ENCODE measurements around the gene FUZ. TPM values are rescaled to one million over a fixed set of nuclear protein-coding genes. Genes with fewer than 3 reads are reported as not detected.

The FUZ gene
- total RNA-seq, 1 donor: 4.6 TPM

GRCh38 chr19:49773663-49774350 lies 39.3 kb downstream of the FUZ start:
- Histone ChIP-seq H3K9me3 (ENCODE audit: low read depth, low read length) (no peaks in the 10 kb centered on the region), H3K4me3 (ENCODE audit: low read length) (no peak overlapping the region), H3K27me3 (ENCODE audit: insufficient read depth, low read length) (no peaks in the 10 kb centered on the region), H3K4me1 (ENCODE audit: insufficient read depth, low read length) (peaks cover 15% of the 10 kb centered on the region)

- Histone ChIP-seq H3K27me3 (ENCODE audit: insufficient read depth, low read length) (no peaks in the 10 kb centered on the region), H3K4me3 (ENCODE audit: low read length) (no peak overlapping the region), H3K9me3 (ENCODE audit: low read depth, low read length) (no peaks in the 10 kb centered on the region), H3K4me1 (ENCODE audit: insufficient read depth, low read length) (peaks cover 22% of the 10 kb centered on the region)
Measured at GRCh38 chr19:49772850-49773432, 40.2 kb downstream of the FUZ start.

GRCh38 chr19:49771674-49772139 lies 41.4 kb downstream of the FUZ start:
- H3K4me1 ChIP-seq (ENCODE audit: insufficient read depth, low read length): peaks cover 30% of the 10 kb centered on the region

GRCh38 chr19:49770529-49770928 lies 42.6 kb downstream of the FUZ start:
- H3K4me3 ChIP-seq (ENCODE audit: low read length): no peak overlapping the region
- no peaks in the 10 kb centered on the region for H3K27me3 ChIP-seq (ENCODE audit: insufficient read depth, low read length)
- H3K4me1 ChIP-seq (ENCODE audit: insufficient read depth, low read length): peaks cover 37% of the 10 kb centered on the region
- H3K9me3 ChIP-seq (ENCODE audit: low read depth, low read length): no peaks in the 10 kb centered on the region

More at GRCh38 chr19:49771674-49772139, 41.4 kb downstream of the FUZ start:
- Histone ChIP-seq H3K4me3 (ENCODE audit: low read length) (no peak overlapping the region), H3K9me3 (ENCODE audit: low read depth, low read length) (no peaks in the 10 kb centered on the region), H3K27me3 (ENCODE audit: insufficient read depth, low read length) (no peaks in the 10 kb centered on the region)

- H3K4me3 ChIP-seq (ENCODE audit: low read length): peak overlapping the region; percentile 75
- no peaks in the 10 kb centered on the region for H3K27me3 ChIP-seq (ENCODE audit: insufficient read depth, low read length)
- no peaks in the 10 kb centered on the region for H3K9me3 ChIP-seq (ENCODE audit: low read depth, low read length)
- H3K4me1 ChIP-seq (ENCODE audit: insufficient read depth, low read length): peaks cover 26% of the 10 kb centered on the region
Measured at GRCh38 chr19:49767967-49768581, 45.0 kb downstream of the FUZ start.

DNA sequence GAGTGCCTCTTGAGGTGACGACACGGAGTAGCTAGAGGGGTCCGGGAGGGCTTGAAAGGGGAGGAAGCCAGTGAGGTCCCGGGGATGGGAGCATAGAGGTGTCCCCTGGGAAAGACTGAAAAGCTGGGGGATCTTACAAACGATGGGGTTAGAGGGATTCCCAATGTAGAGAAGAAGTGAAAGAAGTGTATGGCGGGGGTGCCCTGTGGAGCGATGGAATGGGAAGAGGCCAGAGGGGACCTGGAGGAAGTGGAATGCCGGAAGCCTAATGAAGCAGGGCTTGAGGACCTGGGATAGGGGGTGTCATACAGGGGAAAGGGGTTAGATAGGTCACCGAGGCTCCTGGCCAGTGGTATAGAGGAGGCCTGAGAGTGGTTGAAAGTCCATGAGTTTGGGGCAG lies 45.7 kb downstream of the FUZ start:
- H3K9me3 ChIP-seq (ENCODE audit: low read depth, low read length): no peaks in the 10 kb centered on the region
- no peaks in the 10 kb centered on the region for H3K27me3 ChIP-seq (ENCODE audit: insufficient read depth, low read length)
- peaks cover 26% of the 10 kb centered on the region for H3K4me1 ChIP-seq (ENCODE audit: insufficient read depth, low read length)
- peak overlapping the region; percentile 75 for H3K4me3 ChIP-seq (ENCODE audit: low read length)

GRCh38 chr19:49766930-49767299 lies 46.2 kb downstream of the FUZ start, which contains the start of gene AP2A1:
Gene AP2A1 (plus strand): TSS chr19:49767001. CDS start chr19:49767134, 133 bp downstream.
- no peaks in the 10 kb centered on the region for H3K27me3 ChIP-seq (ENCODE audit: insufficient read depth, low read length)
- peak within 1 kb of the TSS; percentile 75 for H3K4me3 ChIP-seq (ENCODE audit: low read length)
- H3K4me1 ChIP-seq (ENCODE audit: insufficient read depth, low read length): peaks cover 29% of the 10 kb centered on the region
- H3K9me3 ChIP-seq (ENCODE audit: low read depth, low read length): no peaks in the 10 kb centered on the region

GRCh38 chr19:49766007-49766929 lies 46.8 kb downstream of the FUZ start:
- H3K9me3 ChIP-seq (ENCODE audit: low read depth, low read length): no peaks in the 10 kb centered on the region
- H3K4me1 ChIP-seq (ENCODE audit: insufficient read depth, low read length): peaks cover 30% of the 10 kb centered on the region
- H3K27me3 ChIP-seq (ENCODE audit: insufficient read depth, low read length): no peaks in the 10 kb centered on the region
- H3K4me3 ChIP-seq (ENCODE audit: low read length): peak overlapping the region; percentile 49

DNA sequence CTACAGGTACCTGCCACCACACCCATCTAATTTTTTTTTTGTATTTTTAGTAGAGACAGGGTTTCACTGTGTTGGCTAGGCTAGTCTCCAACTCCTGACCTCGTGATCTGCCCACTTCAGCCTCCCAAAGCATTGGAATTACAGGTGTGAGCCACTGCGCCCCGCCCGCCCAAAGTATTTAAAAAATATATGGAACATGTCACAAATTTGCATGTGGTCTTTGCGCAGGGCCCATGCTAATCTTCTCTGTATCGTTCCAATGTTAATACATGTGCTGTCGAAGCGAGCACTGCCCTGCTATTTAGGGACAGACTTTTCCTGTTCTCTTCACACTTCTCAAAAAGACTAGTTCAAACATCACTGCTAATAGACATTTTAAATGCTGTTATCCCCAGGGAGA lies 48.8 kb downstream of the FUZ start:
- Histone ChIP-seq H3K4me1 (ENCODE audit: insufficient read depth, low read length) (peaks cover 30% of the 10 kb centered on the region), H3K9me3 (ENCODE audit: low read depth, low read length) (no peaks in the 10 kb centered on the region), H3K4me3 (ENCODE audit: low read length) (no peak overlapping the region), H3K27me3 (ENCODE audit: insufficient read depth, low read length) (no peaks in the 10 kb centered on the region)

DNA sequence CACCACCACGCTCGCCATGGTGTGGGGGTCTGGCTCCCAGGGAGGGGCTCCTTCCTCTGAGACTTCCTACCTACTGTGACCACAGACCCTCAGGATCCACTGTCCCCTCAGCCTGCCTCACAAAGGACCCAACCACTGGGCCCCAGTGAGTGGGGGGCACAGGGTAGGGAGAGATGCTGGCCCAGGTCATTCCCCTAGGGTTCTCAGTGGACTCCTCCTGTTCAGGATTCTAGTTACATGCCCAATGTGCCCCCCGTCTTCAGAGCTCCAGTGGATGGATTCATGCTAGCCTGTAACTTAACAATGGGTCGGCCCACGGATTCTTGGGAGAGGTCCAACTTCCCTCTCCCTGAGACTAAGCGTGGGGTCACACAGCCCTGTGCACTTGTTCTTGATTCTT lies 49.9 kb downstream of the FUZ start, which contains the start of gene TSKS:
TSKS (minus strand) TSS at position 77 of the 400 bp plus-strand sequence; CDS start at position 18, 59 bp downstream.
- Histone ChIP-seq H3K4me3 (ENCODE audit: low read length) (no peak within 1 kb of the TSS), H3K27me3 (ENCODE audit: insufficient read depth, low read length) (no peaks in the 10 kb centered on the region), H3K9me3 (ENCODE audit: low read depth, low read length) (no peaks in the 10 kb centered on the region), H3K4me1 (ENCODE audit: insufficient read depth, low read length) (peaks cover 25% of the 10 kb centered on the region)

GRCh38 chr19:49761625-49762311 lies 51.3 kb downstream of the FUZ start:
- peaks cover 14% of the 10 kb centered on the region for H3K4me1 ChIP-seq (ENCODE audit: insufficient read depth, low read length)
- H3K27me3 ChIP-seq (ENCODE audit: insufficient read depth, low read length): no peaks in the 10 kb centered on the region
- H3K9me3 ChIP-seq (ENCODE audit: low read depth, low read length): no peaks in the 10 kb centered on the region
- H3K4me3 ChIP-seq (ENCODE audit: low read length): no peak overlapping the region

DNA sequence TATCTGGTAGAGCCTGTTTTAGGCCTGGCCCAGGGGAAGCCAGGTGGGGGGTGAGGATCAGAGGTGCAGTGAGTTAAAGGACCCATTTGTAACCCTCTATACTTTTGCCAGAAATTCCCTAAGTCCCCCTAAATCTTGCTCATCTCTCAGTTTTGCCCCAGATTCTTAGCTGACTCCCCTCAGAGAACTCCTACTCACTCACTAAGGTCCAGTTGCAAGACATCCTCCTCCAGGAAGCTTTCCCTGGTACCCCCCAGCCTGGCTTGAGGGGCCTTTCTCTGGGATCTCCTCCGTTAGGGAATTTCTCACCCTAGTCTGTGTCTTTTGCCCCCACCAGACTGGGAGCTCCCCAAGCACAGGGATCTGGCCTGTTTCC lies 51.9 kb downstream of the FUZ start:
- peaks cover 14% of the 10 kb centered on the region for H3K4me1 ChIP-seq (ENCODE audit: insufficient read depth, low read length)
- no peaks in the 10 kb centered on the region for H3K9me3 ChIP-seq (ENCODE audit: low read depth, low read length)
- no peak overlapping the region for H3K4me3 ChIP-seq (ENCODE audit: low read length)

DNA sequence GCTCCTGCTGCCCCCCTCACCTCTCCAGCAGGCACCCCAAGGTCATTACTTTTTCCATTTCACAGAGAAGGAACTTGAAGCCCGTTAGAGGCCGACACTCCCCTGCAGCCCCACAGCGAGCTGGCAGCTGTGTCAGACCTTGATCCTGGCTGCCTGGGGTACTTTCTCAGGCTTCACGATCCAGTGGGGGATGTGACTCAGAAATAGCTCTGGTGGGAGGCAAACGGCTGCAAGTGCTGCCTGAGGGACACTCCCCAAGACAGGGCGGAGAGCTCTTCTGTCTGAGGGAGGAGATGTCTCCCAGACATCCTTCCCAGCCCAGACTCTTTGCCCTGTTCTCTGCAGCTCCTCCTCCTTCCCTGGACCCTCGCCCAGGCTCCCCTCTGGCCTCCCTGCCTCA lies 54.8 kb downstream of the FUZ start:
- no peak overlapping the region for H3K4me3 ChIP-seq (ENCODE audit: low read length)
- no peaks in the 10 kb centered on the region for H3K9me3 ChIP-seq (ENCODE audit: low read depth, low read length)
- no peaks in the 10 kb centered on the region for H3K27me3 ChIP-seq (ENCODE audit: insufficient read depth, low read length)
- peaks cover 4% of the 10 kb centered on the region for H3K4me1 ChIP-seq (ENCODE audit: insufficient read depth, low read length)

More for the DNA sequence above, 51.9 kb downstream of the FUZ start:
- no peaks in the 10 kb centered on the region for H3K27me3 ChIP-seq (ENCODE audit: insufficient read depth, low read length)
